PC-3 (cell line): ENCODE measurements around the gene GXYLT2. TPM values are rescaled to one million over a fixed set of nuclear protein-coding genes. Genes with fewer than 3 reads are reported as not detected.

Source experiments
- ATAC-seq: fragments of 200-7000 bp; cut with Tn5 transposase; 2 replicates; pipeline ENCODE4 v1.9.1; 2020; ENCODE audit warnings: mild to moderate bottlenecking, moderate library complexity
- Bru-seq: library from RNA; stranded (reverse); fragments of 400-500 nt; gene quantifications from one replicate; lab custom pipeline; 2021; lab: Mats Ljungman, UMichigan
- BruChase-seq, 2 experiments: library from RNA; stranded (reverse); fragments of 400-500 nt; gene quantifications; one replicate each; lab custom pipeline; 2021; lab: Mats Ljungman, UMichigan
- BruUV-seq: library from RNA; stranded (reverse); fragments of 400-500 nt; replicated peaks from 2 replicates; lab custom pipeline; 2021; lab: Mats Ljungman, UMichigan
- CTCF ChIA-PET: fragments of 300-600 bp; sonication (Branson Sonifier 250); formaldehyde crosslinking; loops from one replicate; lab custom pipeline; 2022; ENCODE audit warnings: antibody characterized with exemption; lab: Charles Lee
- POLR2A ChIA-PET: fragments of 300-600 bp; sonication (Branson Sonifier 250); formaldehyde crosslinking; loops from one replicate; lab custom pipeline; 2022; ENCODE audit warnings: antibody characterized with exemption; ENCODE audit not compliant: unreplicated experiment; lab: Charles Lee
- DNase-seq: peaks from one replicate; pipeline ENCODE4 v3.0.0-alpha.2; 2015
- H2AFZ ChIP-seq: fragments of 300-600 bp; sonication (generic); 2 replicates; pipeline ENCODE4 v1.6.0; 2016; ENCODE audit warnings: antibody characterized with exemption, low read length
- H3F3A ChIP-seq: fragments of 300-600 bp; sonication (generic); one replicate; pipeline ENCODE4 v1.6.0; 2017; ENCODE audit warnings: antibody characterized with exemption, low read length, control low read depth, mild to moderate bottlenecking; ENCODE audit not compliant: unreplicated experiment
- H3K27ac ChIP-seq: fragments of 300-600 bp; sonication (generic); 2 replicates; pipeline ENCODE4 v1.5.1; 2016; ENCODE audit warnings: mild to moderate bottlenecking, low read length
- H3K27me3 ChIP-seq: fragments of 300-600 bp; sonication (generic); 2 replicates; pipeline ENCODE4 v1.6.1; 2016; ENCODE audit warnings: low read length, mixed read lengths
- H3K36me3 ChIP-seq: fragments of 300-600 bp; sonication (generic); 2 replicates; pipeline ENCODE4 v1.6.1; 2016; ENCODE audit warnings: low read depth, mixed run types, low read length, mixed read lengths
- H3K4me1 ChIP-seq: fragments of 300-600 bp; sonication (generic); 2 replicates; pipeline ENCODE4 v1.5.1; 2016; ENCODE audit warnings: low read length; ENCODE audit not compliant: insufficient read depth
- H3K4me2 ChIP-seq: fragments of 300-600 bp; sonication (generic); 2 replicates; pipeline ENCODE4 v1.6.0; 2016; ENCODE audit warnings: low read length
- H3K4me3 ChIP-seq: fragments of 300-600 bp; sonication (generic); 2 replicates; pipeline ENCODE4 v1.5.1; 2016; ENCODE audit warnings: mild to moderate bottlenecking, low read length, mixed read lengths
- H3K79me2 ChIP-seq: fragments of 300-600 bp; sonication (generic); 2 replicates; pipeline ENCODE4 v1.6.1; 2017; ENCODE audit warnings: low read length, mixed read lengths
- H3K9ac ChIP-seq: fragments of 300-600 bp; sonication (generic); 2 replicates; pipeline ENCODE4 v1.6.0; 2016; ENCODE audit warnings: mild to moderate bottlenecking, low read length
- H3K9me2 ChIP-seq: fragments of 300-600 bp; sonication (generic); replicated peaks from 2 replicates; pipeline ENCODE4 v1.6.1; 2016; ENCODE audit warnings: mixed run types, low read length, mixed read lengths
- H3K9me3 ChIP-seq: fragments of 300-600 bp; sonication (generic); 2 replicates; pipeline ENCODE4 v1.6.1; 2016; ENCODE audit warnings: low read length, mixed read lengths
- H4K20me1 ChIP-seq: fragments of 300-600 bp; sonication (generic); 2 replicates; pipeline ENCODE4 v1.6.1; 2016; ENCODE audit warnings: low read length, mixed read lengths
- CTCF ChIP-seq: fragments of 300-600 bp; sonication (generic); conservative IDR thresholded peaks from 2 replicates; pipeline ENCODE4 v1.5.1; 2017; ENCODE audit warnings: antibody characterized with exemption, low read depth, mild to moderate bottlenecking, low read length
- EZH2 ChIP-seq: fragments of 300-600 bp; sonication (generic); IDR thresholded peaks from one replicate; pipeline ENCODE4 v1.6.1; 2017; ENCODE audit warnings: antibody characterized with exemption, mild to moderate bottlenecking, low read length; ENCODE audit not compliant: unreplicated experiment
- EZH2phosphoT487 ChIP-seq: fragments of 300-600 bp; sonication (generic); IDR thresholded peaks from 2 replicates; pipeline ENCODE4 v1.6.1; 2018; ENCODE audit warnings: mild to moderate bottlenecking, antibody characterized with exemption, low read length, borderline replicate concordance
- intact Hi-C: fragments of 100-400 bp; cut with micrococcal nuclease; formaldehyde crosslinking; loops from 2 replicates; pipeline ENCODE4 v1.9.0; 2023
- long read RNA-seq: library from polyadenylated mRNA; unstranded; transcript quantifications from one replicate; pipeline ENCODE4 v2.0.0, GENCODE V29; 2021; ENCODE audit not compliant: unreplicated experiment
- total RNA-seq: library from RNA; depleted of rRNA; stranded (reverse); fragments of >200 nt; gene quantifications from 2 replicates; pipeline ENCODE4 v1.2.3, GENCODE V29; 2014; rRNA removed

GXYLT2 gene
- total RNA-seq (12.6 and 13.3 TPM in 2 replicates), Bru-seq, nascent RNA (percentile 38 among the genes with signal in this experiment), BruChase-seq, experiment 1, labeled RNA remaining after a 6-hour chase (percentile 34 among the genes with signal in this experiment), BruChase-seq, experiment 2, labeled RNA remaining after a 2-hour chase (percentile 32 among the genes with signal in this experiment)
- long read RNA-seq, transcript GXYLT2-201 (7 exons, 3,260 nt) = major isoform, 6 of 6 reads
- long read RNA-seq, partial matches to known transcripts = 0 of 6 reads
- long read RNA-seq, other reads (novel, unspliced or antisense) = 0 of 6 reads

GRCh38 chr3:72887705-72888545 lies at the start of gene GXYLT2:
Gene GXYLT2 (plus strand): TSS chr3:72888046. CDS start chr3:72888234, 188 bp downstream.
- Histone ChIP-seq H3K9me2 (no peaks in the 10 kb centered on the region), H3K27me3 (no peaks in the 10 kb centered on the region), H3K4me2 (peak within 1 kb of the TSS; percentile 85), H2AFZ (peak within 1 kb of the TSS; percentile 98), H3K9me3 (no peaks in the 10 kb centered on the region), H3F3A (peaks cover 4% of the 10 kb centered on the region), H3K36me3 (no peaks in the 10 kb centered on the region), H3K27ac (no peak within 1 kb of the TSS), H3K79me2 (no peaks in the 10 kb centered on the region), H3K4me1 (peaks cover 45% of the 10 kb centered on the region), H4K20me1 (no peaks in the 10 kb centered on the region), H3K9ac (peak within 1 kb of the TSS; percentile 1; the same call in 1 of the 2 replicates), H3K4me3 (peak within 1 kb of the TSS; percentile 76)
- CTCF ChIA-PET = interaction anchor here (1.9 kb wide), 1 partner anchor 37 kb away, joined by 7 read pairs; no protein-coding TSS in a partner anchor
- DNase-seq (peak; percentile 58), ATAC-seq (peak; percentile 84)
- TF ChIP-seq EZH2 (no peak), CTCF (no peak), EZH2phosphoT487 (no peak)
- POLR2A ChIA-PET = interaction anchor here (0.6 to 1.0 kb wide), 4 partner anchors 11 to 25 kb away, joined by 3 to 25 read pairs (median 4); no protein-coding TSS in a partner anchor
- intact Hi-C loops = loop anchor here (1.0 to 5.0 kb wide), 2 partner anchors 37 to 49 kb away; no protein-coding TSS in a partner anchor
- no TSS peak for BruUV-seq

- intact Hi-C loops = no loop called here
- H3K9me3 ChIP-seq = no peaks in the 10 kb centered on the region
- H3K4me1 ChIP-seq = no peaks in the 10 kb centered on the region
- no peaks in the 10 kb centered on the region for H3F3A ChIP-seq
- no peak overlapping the region for H3K4me3 ChIP-seq
- ChIA-PET POLR2A (no interaction called here), CTCF (no interaction called here)
- DNase-seq (no peak), ATAC-seq (no peak)
- no peaks in the 10 kb centered on the region for H3K27me3 ChIP-seq
- H3K9ac ChIP-seq = no peak overlapping the region
- H3K4me2 ChIP-seq = no peak overlapping the region
- TF ChIP-seq EZH2 = no peak
- TF ChIP-seq EZH2phosphoT487 = no peak
- TF ChIP-seq CTCF = no peak
- no peak overlapping the region for H3K27ac ChIP-seq
- BruUV-seq = no TSS peak
- H3K36me3 ChIP-seq = peaks cover 22% of the 10 kb centered on the region
- H3K79me2 ChIP-seq = peaks cover 12% of the 10 kb centered on the region; the same call in 1 of the 2 replicates
- no peaks in the 10 kb centered on the region for H3K9me2 ChIP-seq
- no peaks in the 10 kb centered on the region for H4K20me1 ChIP-seq
- no peak overlapping the region for H2AFZ ChIP-seq
These were observed 48.8 kb upstream of the GXYLT2 start for GRCh38 chr3:72839057-72839456.
